Measurements from ENCODE around the gene GAREM1.
"Not testable (repeated sequence)": the region's sequence is repeated elsewhere in the genome, so short reads cannot be mapped to it uniquely, and the experiment has no call there.

Gene GAREM1

GRCh38 chr18:32349728-32350395 is 120.8 kb downstream of the GAREM1 start:
- Histone ChIP-seq H3K27ac (no peak overlapping the region), H3K9me3 (ENCODE audit: low read depth, low read length) (no peaks in the 10 kb centered on the region), H3K4me3 (peak overlapping the region; percentile 10; the same call in 1 of the 2 replicates), H3K36me3 (ENCODE audit: insufficient read depth, low read length) (no peaks in the 10 kb centered on the region), H3K9ac (ENCODE audit: insufficient read length) (no peak overlapping the region)
- TF ChIP-seq FOXP2 (optimal IDR thresholded peaks at IDR 0.05; ENCODE audit: control extremely low read depth, extremely low read length, insufficient read depth) (no peak), POLR2AphosphoS5 (IDR thresholded peaks at IDR 0.05; ENCODE audit: borderline replicate concordance, low read depth, low read length) (no peak), EZH2 (IDR thresholded peaks at IDR 0.05) (no peak)
- peak; percentile 26 for DNase-seq (ENCODE audit: low read depth, low spot score)

GRCh38 chr18:32346671-32347070 is 124.0 kb downstream of the GAREM1 start:
- DNase-seq (ENCODE audit: low read depth, low spot score) = no peak
- H3K4me3 ChIP-seq = no peak overlapping the region
- TF ChIP-seq EZH2 (IDR thresholded peaks at IDR 0.05) (no peak), FOXP2 (optimal IDR thresholded peaks at IDR 0.05; ENCODE audit: control extremely low read depth, extremely low read length, insufficient read depth) (no peak), POLR2AphosphoS5 (IDR thresholded peaks at IDR 0.05; ENCODE audit: borderline replicate concordance, low read depth, low read length) (no peak)
- no peaks in the 10 kb centered on the region for H3K36me3 ChIP-seq (ENCODE audit: insufficient read depth, low read length)
- H3K9ac ChIP-seq (ENCODE audit: insufficient read length) = no peak overlapping the region
- H3K9me3 ChIP-seq (ENCODE audit: low read depth, low read length) = no peaks in the 10 kb centered on the region
- peak overlapping the region; percentile 14; the same call in 1 of the 2 replicates for H3K27ac ChIP-seq

- no peak overlapping the region for H3K9ac ChIP-seq (ENCODE audit: insufficient read length)
- no peaks in the 10 kb centered on the region for H3K9me3 ChIP-seq (ENCODE audit: low read depth, low read length)
- no peak for DNase-seq (ENCODE audit: low read depth, low spot score)
- TF ChIP-seq EZH2 (IDR thresholded peaks at IDR 0.05) = no peak
- TF ChIP-seq POLR2AphosphoS5 (IDR thresholded peaks at IDR 0.05; ENCODE audit: borderline replicate concordance, low read depth, low read length) = no peak
- TF ChIP-seq FOXP2 (optimal IDR thresholded peaks at IDR 0.05; ENCODE audit: control extremely low read depth, extremely low read length, insufficient read depth) = no peak
- no peaks in the 10 kb centered on the region for H3K36me3 ChIP-seq (ENCODE audit: insufficient read depth, low read length)
- H3K27ac ChIP-seq = no peak overlapping the region
- no peak overlapping the region for H3K4me3 ChIP-seq
These were observed 127.0 kb downstream of the GAREM1 start for GRCh38 chr18:32343634-32344033.

- not testable (repeated sequence) for H3K9me3 ChIP-seq (ENCODE audit: low read depth, low read length); H3K9ac ChIP-seq (ENCODE audit: insufficient read length); H3K4me3 ChIP-seq; H3K36me3 ChIP-seq (ENCODE audit: insufficient read depth, low read length); H3K27ac ChIP-seq; DNase-seq (ENCODE audit: low read depth, low spot score)
These were observed 129.6 kb downstream of the GAREM1 start for GRCh38 chr18:32341112-32341511.

GRCh38 chr18:32339045-32339444 is 131.6 kb downstream of the GAREM1 start:
- H3K36me3 ChIP-seq (ENCODE audit: insufficient read depth, low read length) = no peaks in the 10 kb centered on the region
- TF ChIP-seq EZH2 (IDR thresholded peaks at IDR 0.05) = no peak
- TF ChIP-seq POLR2AphosphoS5 (IDR thresholded peaks at IDR 0.05; ENCODE audit: borderline replicate concordance, low read depth, low read length) = no peak
- TF ChIP-seq FOXP2 (optimal IDR thresholded peaks at IDR 0.05; ENCODE audit: control extremely low read depth, extremely low read length, insufficient read depth) = no peak

GRCh38 chr18:32337821-32338220 is 132.9 kb downstream of the GAREM1 start:
- H3K36me3 ChIP-seq (ENCODE audit: insufficient read depth, low read length) = no peaks in the 10 kb centered on the region
- H3K9me3 ChIP-seq (ENCODE audit: low read depth, low read length) = no peaks in the 10 kb centered on the region
- no peak overlapping the region for H3K27ac ChIP-seq
- TF ChIP-seq FOXP2 (optimal IDR thresholded peaks at IDR 0.05; ENCODE audit: control extremely low read depth, extremely low read length, insufficient read depth) (no peak), EZH2 (IDR thresholded peaks at IDR 0.05) (no peak), POLR2AphosphoS5 (IDR thresholded peaks at IDR 0.05; ENCODE audit: borderline replicate concordance, low read depth, low read length) (no peak)
- H3K4me3 ChIP-seq = no peak overlapping the region
- H3K9ac ChIP-seq (ENCODE audit: insufficient read length) = no peak overlapping the region
- DNase-seq (ENCODE audit: low read depth, low spot score) = no peak

More at GRCh38 chr18:32339045-32339444, 131.6 kb downstream of the GAREM1 start:
- Histone ChIP-seq H3K9me3 (ENCODE audit: low read depth, low read length) (no peaks in the 10 kb centered on the region), H3K9ac (ENCODE audit: insufficient read length) (no peak overlapping the region), H3K27ac (no peak overlapping the region), H3K4me3 (no peak overlapping the region)
- no peak for DNase-seq (ENCODE audit: low read depth, low spot score)

- TF ChIP-seq FOXP2 (optimal IDR thresholded peaks at IDR 0.05; ENCODE audit: control extremely low read depth, extremely low read length, insufficient read depth) (no peak), POLR2AphosphoS5 (IDR thresholded peaks at IDR 0.05; ENCODE audit: borderline replicate concordance, low read depth, low read length) (no peak), EZH2 (IDR thresholded peaks at IDR 0.05) (no peak)
- Histone ChIP-seq H3K27ac (no peak overlapping the region), H3K9me3 (ENCODE audit: low read depth, low read length) (no peaks in the 10 kb centered on the region), H3K4me3 (no peak overlapping the region), H3K9ac (ENCODE audit: insufficient read length) (no peak overlapping the region), H3K36me3 (ENCODE audit: insufficient read depth, low read length) (no peaks in the 10 kb centered on the region)
- no peak for DNase-seq (ENCODE audit: low read depth, low spot score)
These were observed 133.3 kb downstream of the GAREM1 start for GRCh38 chr18:32337347-32337746.

- H3K36me3 ChIP-seq (ENCODE audit: insufficient read depth, low read length) = no peaks in the 10 kb centered on the region
- no peak for TF ChIP-seq EZH2 (IDR thresholded peaks at IDR 0.05)
- no peak for TF ChIP-seq FOXP2 (optimal IDR thresholded peaks at IDR 0.05; ENCODE audit: control extremely low read depth, extremely low read length, insufficient read depth)
- no peak for TF ChIP-seq POLR2AphosphoS5 (IDR thresholded peaks at IDR 0.05; ENCODE audit: borderline replicate concordance, low read depth, low read length)
- no peak overlapping the region for H3K27ac ChIP-seq
- no peaks in the 10 kb centered on the region for H3K9me3 ChIP-seq (ENCODE audit: low read depth, low read length)
- H3K4me3 ChIP-seq = no peak overlapping the region
- H3K9ac ChIP-seq (ENCODE audit: insufficient read length) = no peak overlapping the region
- DNase-seq (ENCODE audit: low read depth, low spot score) = no peak
These were observed 135.5 kb downstream of the GAREM1 start for GRCh38 chr18:32335228-32335627.

GRCh38 chr18:32333781-32334180 is 136.9 kb downstream of the GAREM1 start:
- Histone ChIP-seq H3K9ac (ENCODE audit: insufficient read length) (no peak overlapping the region), H3K9me3 (ENCODE audit: low read depth, low read length) (no peaks in the 10 kb centered on the region), H3K27ac (no peak overlapping the region), H3K36me3 (ENCODE audit: insufficient read depth, low read length) (no peaks in the 10 kb centered on the region), H3K4me3 (no peak overlapping the region)
- TF ChIP-seq POLR2AphosphoS5 (IDR thresholded peaks at IDR 0.05; ENCODE audit: borderline replicate concordance, low read depth, low read length) (no peak), EZH2 (IDR thresholded peaks at IDR 0.05) (no peak), FOXP2 (optimal IDR thresholded peaks at IDR 0.05; ENCODE audit: control extremely low read depth, extremely low read length, insufficient read depth) (no peak)
- no peak for DNase-seq (ENCODE audit: low read depth, low spot score)

Measured in SK-N-MC (cell line).